Tibial nerve (tissue), 4 donors: ENCODE results near the gene CANT1. TPM values are rescaled to one million over a fixed set of nuclear protein-coding genes. Genes with fewer than 3 reads are reported as not detected.

Experiments
- DNase-seq, 2 donors: peaks; one replicate each; pipeline ENCODE4 v3.0.0-alpha.2; 2019; ENCODE audit warnings: low spot score in 2 of 2
- H3K27ac ChIP-seq, 4 donors: fragments of 200-600 bp; sonication (generic) in 3 of 4; one replicate each; pipeline ENCODE4 v1.5.1; 2017 to 2019; ENCODE audit warnings: mild to moderate bottlenecking in 1 of 4
- H3K27me3 ChIP-seq, 2 donors: fragments of 200-600 bp; sonication (generic) in 1 of 2; one replicate each; pipeline versions ENCODE4 v1.5.1 to v1.6.0; 2017 to 2019
- H3K36me3 ChIP-seq, 3 donors: fragments of 200-600 bp; sonication (generic); one replicate each; pipeline ENCODE4 v1.5.1; 2018 to 2019
- H3K4me1 ChIP-seq, 4 donors: fragments of 200-600 bp; sonication (generic) in 3 of 4; one replicate each; pipeline ENCODE4 v1.5.1; 2017 to 2019
- H3K4me3 ChIP-seq, 4 donors: fragments of 200-600 bp; sonication (generic) in 3 of 4; one replicate each; pipeline ENCODE4 v1.5.1; 2017 to 2019; ENCODE audit warnings: mild to moderate bottlenecking in 1 of 4, moderate library complexity in 1 of 4
- H3K9me3 ChIP-seq, 4 donors: fragments of 200-600 bp; sonication (generic) in 3 of 4; one replicate each; pipeline ENCODE4 v1.5.1; 2017 to 2019
- CTCF ChIP-seq, 5 experiments: fragments of 200-600 bp in 3 of 5; fragments of 450-650 bp in 2 of 5; sonication (generic) in 3 of 5; IDR thresholded peaks; one replicate each; pipeline ENCODE4 v1.5.1; 2016 to 2019; ENCODE audit warnings: antibody characterized with exemption in 5 of 5, mild to moderate bottlenecking in 3 of 5, moderate library complexity in 2 of 5
- EP300 ChIP-seq, 2 donors: sonication (generic); formaldehyde crosslinking; IDR thresholded peaks; one replicate each; pipeline ENCODE4 v1.6.1; 2017; ENCODE audit warnings: antibody characterized with exemption in 2 of 2, mild to moderate bottlenecking in 1 of 2
- POLR2A ChIP-seq, 2 donors: fragments of 450-650 bp; IDR thresholded peaks; one replicate each; pipeline ENCODE4 v1.6.1; 2017; ENCODE audit warnings: antibody characterized with exemption in 2 of 2, mild to moderate bottlenecking in 2 of 2, moderate library complexity in 2 of 2
- WGBS, 2 donors: methylation state at CpG; one replicate each; pipeline ENCODE4 v1.1.5; 2018; 5-methylcytosine and 5-hydroxymethylcytosine counted together
- total RNA-seq, 4 donors: library from RNA; depleted of rRNA; stranded (reverse); fragments of >200 nt; gene quantifications; one replicate each; pipeline ENCODE4 v1.1.0, GENCODE V29; 2016

Gene CANT1
- total RNA-seq, 4 donors from 2014 or later = 21.0 to 27.3 (median 25.5) TPM

GRCh38 chr17:79019261-79019631 lies 9.7 kb upstream of the CANT1 start:
- no peaks in the 10 kb centered on the region for H3K36me3 ChIP-seq
- H3K27ac ChIP-seq = no peak overlapping the region
- DNase-seq = no peak
- H3K27me3 ChIP-seq = no peaks in the 10 kb centered on the region
- TF ChIP-seq POLR2A (IDR thresholded peaks at IDR 0.05) (no peak), EP300 (IDR thresholded peaks at IDR 0.05) (no peak), CTCF (IDR thresholded peaks at IDR 0.05) (no peak)
- WGBS, 2 donors = 66 to 71% methylated on average over 2 of the region's 2 CpGs
- no peak overlapping the region for H3K4me3 ChIP-seq
- peaks cover 0 to 40% (median 13%) of the 10 kb centered on the region in 4 donors for H3K4me1 ChIP-seq
- no peaks in the 10 kb centered on the region for H3K9me3 ChIP-seq

- Histone ChIP-seq H3K27me3 (no peaks in the 10 kb centered on the region), H3K36me3 (no peaks in the 10 kb centered on the region), H3K9me3 (no peaks in the 10 kb centered on the region), H3K27ac (no peak overlapping the region), H3K4me1 (peaks cover 0 to 32% (median 10%) of the 10 kb centered on the region in 4 donors), H3K4me3 (no peak overlapping the region)
- 90 to 95% methylated on average over 3 of the region's 3 CpGs for WGBS, 2 donors
- TF ChIP-seq POLR2A (IDR thresholded peaks at IDR 0.05) (no peak), CTCF (IDR thresholded peaks at IDR 0.05) (no peak), EP300 (IDR thresholded peaks at IDR 0.05) (no peak)
- no peak for DNase-seq
Measured at GRCh38 chr17:79018370-79018695, 8.8 kb upstream of the CANT1 start.

- WGBS, 2 donors = 65 to 75% methylated on average over 6 of the region's 6 CpGs
Measured at GRCh38 chr17:79017546-79018369, 8.2 kb upstream of the CANT1 start.

GRCh38 chr17:79014158-79014758 lies 4.7 kb upstream of the CANT1 start:
- no peak overlapping the region for H3K4me3 ChIP-seq
- TF ChIP-seq CTCF (IDR thresholded peaks at IDR 0.05) (no peak), EP300 (IDR thresholded peaks at IDR 0.05) (no peak), POLR2A (IDR thresholded peaks at IDR 0.05) (no peak)
- H3K4me1 ChIP-seq = peaks cover 0 to 8% (median 2%) of the 10 kb centered on the region in 4 donors
- no peak for DNase-seq
- no peaks in the 10 kb centered on the region for H3K36me3 ChIP-seq
- no peaks in the 10 kb centered on the region for H3K27me3 ChIP-seq
- no peak overlapping the region for H3K27ac ChIP-seq
- no peaks in the 10 kb centered on the region for H3K9me3 ChIP-seq
- WGBS, 2 donors = 66 to 89% methylated on average over 2 of the region's 2 CpGs

More at GRCh38 chr17:79017546-79018369, 8.2 kb upstream of the CANT1 start:
- Histone ChIP-seq H3K4me1 (peaks cover 0 to 26% (median 10%) of the 10 kb centered on the region in 4 donors), H3K27ac (no peak overlapping the region), H3K36me3 (no peaks in the 10 kb centered on the region), H3K4me3 (no peak overlapping the region), H3K27me3 (no peaks in the 10 kb centered on the region), H3K9me3 (no peaks in the 10 kb centered on the region)
- TF ChIP-seq EP300 (IDR thresholded peaks at IDR 0.05) (no peak), POLR2A (IDR thresholded peaks at IDR 0.05) (no peak), CTCF (IDR thresholded peaks at IDR 0.05) (no peak)
- no peak for DNase-seq

- DNase-seq = no peak
- no peak overlapping the region for H3K4me3 ChIP-seq
- H3K9me3 ChIP-seq = no peaks in the 10 kb centered on the region
- no peak overlapping the region for H3K27ac ChIP-seq
- peaks cover 0 to 20% (median 15%) of the 10 kb centered on the region in 4 donors for H3K4me1 ChIP-seq
- TF ChIP-seq EP300 (IDR thresholded peaks at IDR 0.05) (no peak), CTCF (IDR thresholded peaks at IDR 0.05) (no peak), POLR2A (IDR thresholded peaks at IDR 0.05) (no peak)
- peaks cover 0 to 3% (median 0%) of the 10 kb centered on the region in 3 donors for H3K36me3 ChIP-seq
- WGBS, 2 donors = 73 to 75% methylated on average over 6 of the region's 6 CpGs
- no peaks in the 10 kb centered on the region for H3K27me3 ChIP-seq
Measured at GRCh38 chr17:79012563-79013134, 3.1 kb upstream of the CANT1 start.
